ENCODE measurements around the gene MARK3.

The MARK3 gene

GRCh38 chr14:103366741-103367140 is 18.5 kb upstream of the MARK3 start:
- DNase-seq (ENCODE audit: low spot score) = no peak
- no peak for TF ChIP-seq CTCF (IDR thresholded peaks at IDR 0.05; ENCODE audit: borderline replicate concordance, control extremely low read depth, extremely low read depth, insufficient read depth, missing control alignments)
- in situ Hi-C loops (cut with MboI; ENCODE audit: low sequenced_read_pairs, unreplicated experiment) = no loop called here

GRCh38 chr14:103367995-103368394 is 17.2 kb upstream of the MARK3 start:
- no peak for DNase-seq (ENCODE audit: low spot score)
- in situ Hi-C loops (cut with MboI; ENCODE audit: low sequenced_read_pairs, unreplicated experiment) = no loop called here
- no peak for TF ChIP-seq CTCF (IDR thresholded peaks at IDR 0.05; ENCODE audit: borderline replicate concordance, control extremely low read depth, extremely low read depth, insufficient read depth, missing control alignments)

GRCh38 chr14:103370087-103370486 is 15.1 kb upstream of the MARK3 start:
- in situ Hi-C loops (cut with MboI; ENCODE audit: low sequenced_read_pairs, unreplicated experiment) = no loop called here
- no peak for DNase-seq (ENCODE audit: low spot score)
- no peak for TF ChIP-seq CTCF (IDR thresholded peaks at IDR 0.05; ENCODE audit: borderline replicate concordance, control extremely low read depth, extremely low read depth, insufficient read depth, missing control alignments)

- TF ChIP-seq CTCF (IDR thresholded peaks at IDR 0.05; ENCODE audit: borderline replicate concordance, control extremely low read depth, extremely low read depth, insufficient read depth, missing control alignments) = no peak
- DNase-seq (ENCODE audit: low spot score) = no peak
- in situ Hi-C loops (cut with MboI; ENCODE audit: low sequenced_read_pairs, unreplicated experiment) = no loop called here
Measured at GRCh38 chr14:103372017-103372416, 13.2 kb upstream of the MARK3 start.

GRCh38 chr14:103372552-103373304 is 12.5 kb upstream of the MARK3 start:
- in situ Hi-C loops (cut with MboI; ENCODE audit: low sequenced_read_pairs, unreplicated experiment) = no loop called here
- no peak for DNase-seq (ENCODE audit: low spot score)
- no peak for TF ChIP-seq CTCF (IDR thresholded peaks at IDR 0.05; ENCODE audit: borderline replicate concordance, control extremely low read depth, extremely low read depth, insufficient read depth, missing control alignments)

- no peak for TF ChIP-seq CTCF (IDR thresholded peaks at IDR 0.05; ENCODE audit: borderline replicate concordance, control extremely low read depth, extremely low read depth, insufficient read depth, missing control alignments)
Measured at GRCh38 chr14:103374121-103374520, 11.1 kb upstream of the MARK3 start.

More at GRCh38 chr14:103374121-103374520, 11.1 kb upstream of the MARK3 start:
- no peak for DNase-seq (ENCODE audit: low spot score)
- in situ Hi-C loops (cut with MboI; ENCODE audit: low sequenced_read_pairs, unreplicated experiment) = no loop called here
